HepG2 (cell line): ENCODE results near the gene TFB1M. TPM values are rescaled to one million over a fixed set of nuclear protein-coding genes. Genes with fewer than 3 reads are reported as not detected.

Source experiments
- ATAC-seq: fragments of 200-7000 bp; cut with Tn5 transposase; 3 replicates; pipeline ENCODE4 v1.9.1; 2020; ENCODE audit warnings: mild to moderate bottlenecking, moderate library complexity
- BruUV-seq: library from RNA; stranded (reverse); fragments of 400-500 nt; replicated peaks from 2 replicates; lab custom pipeline; 2021; lab: Mats Ljungman, UMichigan
- CTCF ChIA-PET: fragments of 300-600 bp; formaldehyde crosslinking; extraction: SDS; loops from one replicate; lab custom pipeline; 2021; ENCODE audit warnings: low total read pairs, inconsistent platforms, low intra/inter-chr PET ratio; lab: Yijun Ruan, JAX
- POLR2A ChIA-PET: fragments of 350-600 bp; sonication (Branson Sonifier 250); formaldehyde crosslinking; loops from one replicate; lab custom pipeline; 2020; ENCODE audit warnings: antibody characterized with exemption, inconsistent platforms; lab: Yijun Ruan, JAX
- DNase-seq: peaks from one replicate; pipeline ENCODE4 v3.0.0-alpha.2; 2015; ENCODE audit warnings: low spot score
- FAIRE-seq: peaks from 3 replicates; lab custom pipeline; 2011; peaks lifted over from hg19 to GRCh38; lab: Jason Lieb, UNC
- H2AFZ ChIP-seq: one replicate; pipeline ENCODE4 v1.6.1; 2011; ENCODE audit warnings: low read length, inconsistent platforms
- H3K27ac ChIP-seq: fragments of 300-600 bp; 3 replicates; pipeline ENCODE4 v1.8.0; 2011; ENCODE audit warnings: mixed run types, mild to moderate bottlenecking, mixed read lengths, low read length, inconsistent platforms; ENCODE audit not compliant: insufficient read depth; ENCODE audit errors: extremely low read length
- H3K27me3 ChIP-seq, 2 experiments: fragments of 200-600 bp in 1 of 2; 2 replicates in 1 of 2; 3 replicates in 1 of 2; pipeline versions ENCODE4 v1.6.0 to v1.8.0; 2011; ENCODE audit warnings: low read length in 2 of 2, mild to moderate bottlenecking in 2 of 2, moderate library complexity in 2 of 2, inconsistent platforms in 1 of 2; ENCODE audit not compliant: insufficient read depth in 2 of 2, control insufficient read depth in 1 of 2
- H3K36me3 ChIP-seq, 2 experiments: fragments of 200-600 bp in 1 of 2; replicated peaks in 1 of 2; 2 replicates in 1 of 2; 3 replicates in 1 of 2; pipeline versions ENCODE4 v1.5.1 to v1.8.0; 2011; ENCODE audit warnings: low read length in 2 of 2, inconsistent platforms in 1 of 2; ENCODE audit not compliant: insufficient read depth in 2 of 2, control insufficient read depth in 1 of 2
- H3K4me1 ChIP-seq: 2 replicates; pipeline ENCODE4 v1.5.1; 2012; ENCODE audit warnings: low read length, inconsistent platforms; ENCODE audit not compliant: insufficient read depth
- H3K4me2 ChIP-seq: 2 replicates; pipeline ENCODE4 v1.6.0; 2011; ENCODE audit warnings: low read depth, low read length, inconsistent platforms
- H3K4me3 ChIP-seq, 3 experiments: fragments of 200-600 bp in 1 of 3; sonication (generic), shearing (Covaris generic) in 1 of 3; replicated peaks in 1 of 3; 2 replicates each; pipeline ENCODE4 v1.5.1; 2011 to 2016; ENCODE audit warnings: low read length in 3 of 3, inconsistent platforms in 2 of 3, low read depth in 2 of 3, mild to moderate bottlenecking in 2 of 3, control low read depth in 1 of 3, mixed read lengths in 1 of 3; ENCODE audit not compliant: insufficient read depth in 1 of 3
- H3K79me2 ChIP-seq: one replicate; pipeline ENCODE4 v1.6.1; 2011; ENCODE audit warnings: low read length, inconsistent platforms; ENCODE audit not compliant: insufficient read depth
- H3K9ac ChIP-seq: 2 replicates; pipeline ENCODE4 v1.6.0; 2011; ENCODE audit warnings: mild to moderate bottlenecking, low read depth, low read length, inconsistent platforms; ENCODE audit not compliant: insufficient read depth
- H3K9me3 ChIP-seq: 2 replicates; pipeline ENCODE4 v1.5.1; 2012; ENCODE audit warnings: mild to moderate bottlenecking, low read length
- H4K20me1 ChIP-seq: 2 replicates; pipeline ENCODE4 v1.6.0; 2011; ENCODE audit warnings: inconsistent platforms, mild to moderate bottlenecking, low read length, moderate library complexity; ENCODE audit not compliant: insufficient read depth
- AHR ChIP-seq: IDR thresholded peaks from 2 replicates; pipeline ENCODE4 v1.6.1; 2018; ENCODE audit warnings: missing genetic modification reagents, missing compliant biosample characterization
- CHD2 ChIP-seq: IDR thresholded peaks from 2 replicates; pipeline ENCODE4 v1.6.1; 2011; ENCODE audit warnings: low read depth, low read length, improper control_type of control experiment
- ELF4 ChIP-seq: sonication (generic); formaldehyde crosslinking; IDR thresholded peaks from 2 replicates; pipeline ENCODE4 v1.5.0; 2020; ENCODE audit warnings: missing genetic modification reagents, mild to moderate bottlenecking, moderate library complexity, borderline replicate concordance
- FOSL2 ChIP-seq: sonication (generic); formaldehyde crosslinking; IDR thresholded peaks from 2 replicates; pipeline ENCODE4 v1.4.0; 2020; ENCODE audit warnings: missing genetic modification reagents
- MAZ ChIP-seq, 2 experiments: sonication (generic) in 1 of 2; formaldehyde crosslinking in 1 of 2; IDR thresholded peaks; 2 replicates each; pipeline versions ENCODE4 v1.5.0 to v1.6.1; 2012 to 2020; ENCODE audit warnings: low read depth in 2 of 2, mild to moderate bottlenecking in 2 of 2, borderline replicate concordance in 1 of 2, improper control_type of control experiment in 1 of 2, low read length in 1 of 2, missing genetic modification reagents in 1 of 2, moderate library complexity in 1 of 2
- NR3C1 ChIP-seq: sonication (generic); formaldehyde crosslinking; IDR thresholded peaks from 2 replicates; pipeline ENCODE4 v1.4.0; 2020; ENCODE audit warnings: missing genetic modification reagents
- PCBP2 ChIP-seq: fragments of 200-400 bp; formaldehyde crosslinking; optimal IDR thresholded peaks from 2 replicates; pipeline ENCODE3; 2018; ENCODE audit warnings: low read length, low read depth; ENCODE audit not compliant: poor library complexity, severe bottlenecking
- PRPF4 ChIP-seq: fragments of 200-400 bp; formaldehyde crosslinking; IDR thresholded peaks from 2 replicates; pipeline ENCODE4 v1.6.1; 2016; ENCODE audit warnings: low read length, low read depth; ENCODE audit not compliant: poor library complexity, severe bottlenecking
- SMAD3 ChIP-seq: sonication (generic); formaldehyde crosslinking; IDR thresholded peaks from 2 replicates; pipeline ENCODE4 v1.4.0; 2020; ENCODE audit warnings: missing genetic modification reagents
- SOX13 ChIP-seq, 3 experiments: fragments of 450-650 bp in 1 of 3; sonication (generic) in 1 of 3; formaldehyde crosslinking in 1 of 3; IDR thresholded peaks in 2 of 3; conservative IDR thresholded peaks in 1 of 3; 2 replicates each; pipeline versions ENCODE4 v1.5.0 to v1.6.1; 2016 to 2020; ENCODE audit warnings: antibody characterized with exemption in 1 of 3, mild to moderate bottlenecking in 1 of 3, missing compliant biosample characterization in 1 of 3, missing genetic modification reagents in 1 of 3, moderate library complexity in 1 of 3
- SOX5 ChIP-seq: IDR thresholded peaks from 2 replicates; pipeline ENCODE4 v1.6.1; 2016; ENCODE audit warnings: borderline replicate concordance
- TBX2 ChIP-seq: sonication (generic); formaldehyde crosslinking; IDR thresholded peaks from 2 replicates; pipeline ENCODE4 v1.5.0; 2020; ENCODE audit warnings: missing genetic modification reagents, mild to moderate bottlenecking, borderline replicate concordance
- TCF7 ChIP-seq: sonication (generic); IDR thresholded peaks from 2 replicates; pipeline ENCODE4 v1.6.1; 2016; ENCODE audit warnings: antibody characterized with exemption, low read depth
- ZNF317 ChIP-seq: sonication (generic); formaldehyde crosslinking; IDR thresholded peaks from 2 replicates; pipeline ENCODE4 v1.5.0; 2020; ENCODE audit warnings: mild to moderate bottlenecking, missing genetic modification reagents
- ZNF549 ChIP-seq: sonication (generic); formaldehyde crosslinking; IDR thresholded peaks from 2 replicates; pipeline ENCODE4 v1.5.0; 2020; ENCODE audit warnings: missing genetic modification reagents
- ZNF841 ChIP-seq: sonication (generic); formaldehyde crosslinking; IDR thresholded peaks from 2 replicates; pipeline ENCODE4 v1.8.1; 2023; ENCODE audit warnings: missing genetic modification reagents, borderline replicate concordance
- WGBS: methylation state at CpG from one replicate; pipeline ENCODE4 v1.1.6; 2017; ENCODE audit warnings: low lambda C conversion rate; 5-methylcytosine and 5-hydroxymethylcytosine counted together
- in situ Hi-C: cut with HindIII; loops from 2 replicates; pipeline ENCODE4 v1.10.0; 2017; ENCODE audit warnings: low pct_unique_long_range_greater_than_20kb; ENCODE audit not compliant: extremely low pct_ligation_motif_present
- intact Hi-C: fragments of 100-400 bp; cut with micrococcal nuclease; formaldehyde crosslinking; loops from one replicate; pipeline ENCODE4 v1.10.0; 2022; ENCODE audit not compliant: unreplicated experiment
- polyA plus RNA-seq, 8 experiments: library from polyadenylated mRNA; depleted of rRNA in 3 of 8; stranded (reverse) in 7 of 8; unstranded in 1 of 8; fragments of >200 nt; fragmentation: Illumina TruSeq in 4 of 8; extraction: Trizol in 4 of 8; gene quantifications; 2 replicates each; pipeline versions ENCODE4 v1.2.1 to v1.2.3, GENCODE V29; 2011 to 2016; ENCODE audit warnings: low read depth in 4 of 8, missing spikeins in 1 of 8, mixed read lengths in 1 of 8; ENCODE audit not compliant: insufficient read depth in 1 of 8
- total RNA-seq, 5 experiments: library from RNA; depleted of rRNA; stranded (reverse); fragments of >200 nt; fragmentation: Illumina TruSeq; extraction: Trizol; gene quantifications; 2 replicates each; pipeline ENCODE4 v1.2.3, GENCODE V29; 2016; ENCODE audit warnings: low read depth in 1 of 5
- TF ChIP-seq, protein P1 (sequence below): sonication (generic); formaldehyde crosslinking; IDR thresholded peaks from 2 replicates; pipeline ENCODE4 v1.4.0; 2020; ENCODE audit warnings: mild to moderate bottlenecking, missing genetic modification reagents
- TF ChIP-seq, protein P2 (sequence below): sonication (generic); formaldehyde crosslinking; IDR thresholded peaks from 2 replicates; pipeline ENCODE4 v1.5.1; 2020; ENCODE audit warnings: mild to moderate bottlenecking, missing genetic modification reagents, borderline replicate concordance

TFB1M gene
- total and polyA plus RNA-seq, 2 of the 13 experiments (the other 11 are each of a cell fraction or from before 2014, with no cell fraction given) = 91.4 to 122 TPM

- Histone ChIP-seq H3K4me2 (no peak overlapping the region), H3K79me2 (peaks cover 5% of the 10 kb centered on the region), H3K4me1 (no peaks in the 10 kb centered on the region), H3K4me3 (no peak overlapping the region), H4K20me1 (no peaks in the 10 kb centered on the region), H3K27ac (no peak overlapping the region), H2AFZ (no peak overlapping the region), H3K27me3 (no peaks in the 10 kb centered on the region), H3K36me3 (peaks cover 41 to 88% of the 10 kb centered on the region in 2 experiments), H3K9ac (no peak overlapping the region), H3K9me3 (no peaks in the 10 kb centered on the region)
- ATAC-seq = no peak
- in situ Hi-C loops = no loop called here
- BruUV-seq = no TSS peak
- intact Hi-C loops = no loop called here
- 98% methylated on average over 10 of the region's 10 CpGs for WGBS
- DNase-seq = no peak
- ChIA-PET CTCF (no interaction called here), POLR2A (no interaction called here)
- FAIRE-seq = no peak
- TF ChIP-seq ZNF549 (CRISPR knock-in tag) (no peak), PCBP2 (no peak), NR3C1 (CRISPR knock-in tag) (no peak), ELF4 (CRISPR knock-in tag) (no peak), CHD2 (no peak), SOX13 (IDR thresholded peaks at IDR 0.05) (no peak), SOX13 (CRISPR knock-in tag; conservative IDR thresholded peaks at IDR 0.05 in 1 of 2, IDR thresholded peaks at IDR 0.05 in 1 of 2) (no peak), SMAD3 (no peak), TCF7 (no peak), PRPF4 (no peak), AHR (CRISPR knock-in tag) (no peak), SOX5 (CRISPR knock-in tag) (no peak), MAZ (IDR thresholded peaks at IDR 0.05; ENCODE audit: borderline replicate concordance, low read depth, low read length) (no peak), MAZ (CRISPR knock-in tag; IDR thresholded peaks at IDR 0.05; ENCODE audit: low read depth) (no peak), FOSL2 (CRISPR knock-in tag) (no peak), ZNF841 (CRISPR knock-in tag) (no peak), TBX2 (CRISPR knock-in tag) (no peak), ZNF317 (no peak)
- TF ChIP-seq, protein P1, sequence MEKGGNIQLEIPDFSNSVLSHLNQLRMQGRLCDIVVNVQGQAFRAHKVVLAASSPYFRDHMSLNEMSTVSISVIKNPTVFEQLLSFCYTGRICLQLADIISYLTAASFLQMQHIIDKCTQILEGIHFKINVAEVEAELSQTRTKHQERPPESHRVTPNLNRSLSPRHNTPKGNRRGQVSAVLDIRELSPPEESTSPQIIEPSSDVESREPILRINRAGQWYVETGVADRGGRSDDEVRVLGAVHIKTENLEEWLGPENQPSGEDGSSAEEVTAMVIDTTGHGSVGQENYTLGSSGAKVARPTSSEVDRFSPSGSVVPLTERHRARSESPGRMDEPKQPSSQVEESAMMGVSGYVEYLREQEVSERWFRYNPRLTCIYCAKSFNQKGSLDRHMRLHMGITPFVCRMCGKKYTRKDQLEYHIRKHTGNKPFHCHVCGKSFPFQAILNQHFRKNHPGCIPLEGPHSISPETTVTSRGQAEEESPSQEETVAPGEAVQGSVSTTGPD = no peak
- TF ChIP-seq, protein P2, sequence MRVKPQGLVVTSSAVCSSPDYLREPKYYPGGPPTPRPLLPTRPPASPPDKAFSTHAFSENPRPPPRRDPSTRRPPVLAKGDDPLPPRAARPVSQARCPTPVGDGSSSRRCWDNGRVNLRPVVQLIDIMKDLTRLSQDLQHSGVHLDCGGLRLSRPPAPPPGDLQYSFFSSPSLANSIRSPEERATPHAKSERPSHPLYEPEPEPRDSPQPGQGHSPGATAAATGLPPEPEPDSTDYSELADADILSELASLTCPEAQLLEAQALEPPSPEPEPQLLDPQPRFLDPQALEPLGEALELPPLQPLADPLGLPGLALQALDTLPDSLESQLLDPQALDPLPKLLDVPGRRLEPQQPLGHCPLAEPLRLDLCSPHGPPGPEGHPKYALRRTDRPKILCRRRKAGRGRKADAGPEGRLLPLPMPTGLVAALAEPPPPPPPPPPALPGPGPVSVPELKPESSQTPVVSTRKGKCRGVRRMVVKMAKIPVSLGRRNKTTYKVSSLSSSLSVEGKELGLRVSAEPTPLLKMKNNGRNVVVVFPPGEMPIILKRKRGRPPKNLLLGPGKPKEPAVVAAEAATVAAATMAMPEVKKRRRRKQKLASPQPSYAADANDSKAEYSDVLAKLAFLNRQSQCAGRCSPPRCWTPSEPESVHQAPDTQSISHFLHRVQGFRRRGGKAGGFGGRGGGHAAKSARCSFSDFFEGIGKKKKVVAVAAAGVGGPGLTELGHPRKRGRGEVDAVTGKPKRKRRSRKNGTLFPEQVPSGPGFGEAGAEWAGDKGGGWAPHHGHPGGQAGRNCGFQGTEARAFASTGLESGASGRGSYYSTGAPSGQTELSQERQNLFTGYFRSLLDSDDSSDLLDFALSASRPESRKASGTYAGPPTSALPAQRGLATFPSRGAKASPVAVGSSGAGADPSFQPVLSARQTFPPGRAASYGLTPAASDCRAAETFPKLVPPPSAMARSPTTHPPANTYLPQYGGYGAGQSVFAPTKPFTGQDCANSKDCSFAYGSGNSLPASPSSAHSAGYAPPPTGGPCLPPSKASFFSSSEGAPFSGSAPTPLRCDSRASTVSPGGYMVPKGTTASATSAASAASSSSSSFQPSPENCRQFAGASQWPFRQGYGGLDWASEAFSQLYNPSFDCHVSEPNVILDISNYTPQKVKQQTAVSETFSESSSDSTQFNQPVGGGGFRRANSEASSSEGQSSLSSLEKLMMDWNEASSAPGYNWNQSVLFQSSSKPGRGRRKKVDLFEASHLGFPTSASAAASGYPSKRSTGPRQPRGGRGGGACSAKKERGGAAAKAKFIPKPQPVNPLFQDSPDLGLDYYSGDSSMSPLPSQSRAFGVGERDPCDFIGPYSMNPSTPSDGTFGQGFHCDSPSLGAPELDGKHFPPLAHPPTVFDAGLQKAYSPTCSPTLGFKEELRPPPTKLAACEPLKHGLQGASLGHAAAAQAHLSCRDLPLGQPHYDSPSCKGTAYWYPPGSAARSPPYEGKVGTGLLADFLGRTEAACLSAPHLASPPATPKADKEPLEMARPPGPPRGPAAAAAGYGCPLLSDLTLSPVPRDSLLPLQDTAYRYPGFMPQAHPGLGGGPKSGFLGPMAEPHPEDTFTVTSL = no peak
Measured at GRCh38 chr6:155275808-155276480, 38.3 kb downstream of the TFB1M start.
